Trophoblast cell (in vitro differentiated cells and primary cell): ENCODE data around the gene ZNF556.

Experiments
- DNase-seq, 2 donors: peaks; one replicate each; pipeline ENCODE4 v3.0.0-alpha.2; 2016
- H2AFZ ChIP-seq: 2 replicates; pipeline ENCODE4 v1.6.1; 2013; ENCODE audit warnings: low read length, moderate library complexity, mild to moderate bottlenecking; ENCODE audit not compliant: insufficient read depth, poor library complexity
- H2AK5ac ChIP-seq: 2 replicates; pipeline ENCODE4 v1.6.1; 2013; ENCODE audit warnings: mild to moderate bottlenecking, low read length
- H2BK120ac ChIP-seq: 2 replicates; pipeline ENCODE4 v1.6.1; 2013; ENCODE audit warnings: low read length, mild to moderate bottlenecking, moderate library complexity; ENCODE audit not compliant: insufficient read depth, poor library complexity
- H2BK12ac ChIP-seq: 2 replicates; pipeline ENCODE4 v1.6.1; 2013; ENCODE audit warnings: mild to moderate bottlenecking, low read length, moderate library complexity
- H2BK5ac ChIP-seq: 2 replicates; pipeline ENCODE4 v1.6.1; 2013; ENCODE audit warnings: low read length, low read depth, moderate library complexity, mild to moderate bottlenecking; ENCODE audit not compliant: poor library complexity
- H3K14ac ChIP-seq: 2 replicates; pipeline ENCODE4 v1.6.1; 2013; ENCODE audit warnings: mild to moderate bottlenecking, low read length
- H3K18ac ChIP-seq: 2 replicates; pipeline ENCODE4 v1.6.1; 2013; ENCODE audit warnings: mild to moderate bottlenecking, low read length
- H3K23ac ChIP-seq: 2 replicates; pipeline ENCODE4 v1.6.1; 2013; ENCODE audit warnings: low read length
- H3K27ac ChIP-seq: 2 replicates; pipeline ENCODE4 v1.5.1; 2013; ENCODE audit warnings: low read depth, mild to moderate bottlenecking, inconsistent platforms, low read length, moderate library complexity
- H3K27me3 ChIP-seq: 2 replicates; pipeline ENCODE4 v1.6.1; 2013; ENCODE audit warnings: inconsistent platforms, mild to moderate bottlenecking, low read length, moderate library complexity; ENCODE audit not compliant: insufficient read depth
- H3K36me3 ChIP-seq, 2 experiments: 1 replicate in 1 of 2; 2 replicates in 1 of 2; pipeline ENCODE4 v1.6.1; 2013; ENCODE audit warnings: low read length in 2 of 2, mild to moderate bottlenecking in 2 of 2, moderate library complexity in 1 of 2; ENCODE audit not compliant: insufficient read depth in 2 of 2, control insufficient read depth in 1 of 2
- H3K4ac ChIP-seq: 2 replicates; pipeline ENCODE4 v1.6.1; 2013; ENCODE audit warnings: low read depth, mild to moderate bottlenecking, low read length, moderate library complexity
- H3K4me1 ChIP-seq, 2 experiments: 1 replicate in 1 of 2; 2 replicates in 1 of 2; pipeline ENCODE4 v1.6.1; 2013; ENCODE audit warnings: low read length in 2 of 2, mild to moderate bottlenecking in 2 of 2, moderate library complexity in 1 of 2; ENCODE audit not compliant: insufficient read depth in 2 of 2, control insufficient read depth in 1 of 2
- H3K4me2 ChIP-seq: 2 replicates; pipeline ENCODE4 v1.6.1; 2013; ENCODE audit warnings: inconsistent platforms, mild to moderate bottlenecking, low read length, moderate library complexity
- H3K4me3 ChIP-seq: 2 replicates; pipeline ENCODE4 v1.5.1; 2013; ENCODE audit warnings: mild to moderate bottlenecking, low read depth, low read length, inconsistent platforms
- H3K79me1 ChIP-seq: one replicate; pipeline ENCODE4 v1.6.1; 2013; ENCODE audit warnings: low read length
- H3K79me2 ChIP-seq: 2 replicates; pipeline ENCODE4 v1.6.1; 2013; ENCODE audit warnings: low read length, mild to moderate bottlenecking; ENCODE audit not compliant: control insufficient read depth, insufficient read depth, poor library complexity
- H3K9ac ChIP-seq: 2 replicates; pipeline ENCODE4 v1.6.1; 2013; ENCODE audit warnings: mild to moderate bottlenecking, low read length
- H3K9me3 ChIP-seq: 2 replicates; pipeline ENCODE4 v1.6.1; 2013; ENCODE audit warnings: low read depth, mild to moderate bottlenecking, control low read depth, inconsistent platforms, low read length; ENCODE audit not compliant: insufficient read depth
- H4K12ac ChIP-seq: 2 replicates; pipeline ENCODE4 v1.6.1; 2013; ENCODE audit warnings: low read depth, mild to moderate bottlenecking, low read length, moderate library complexity
- H4K8ac ChIP-seq: 2 replicates; pipeline ENCODE4 v1.6.1; 2013; ENCODE audit warnings: low read depth, mild to moderate bottlenecking, low read length, moderate library complexity
- H4K91ac ChIP-seq: one replicate; pipeline ENCODE4 v1.6.1; 2013; ENCODE audit warnings: low read depth, mild to moderate bottlenecking, low read length, moderate library complexity
- WGBS: extraction: QIAGEN DNeasy Blood & Tissue Kit; methylation state at CpG from one replicate; pipeline ENCODE4 v1.1.7; 2013; ENCODE audit warnings: missing lambda C conversion rate; ENCODE audit not compliant: insufficient read length, insufficient coverage; ENCODE audit errors: extremely low coverage; 5-methylcytosine and 5-hydroxymethylcytosine counted together

The ZNF556 gene

DNA sequence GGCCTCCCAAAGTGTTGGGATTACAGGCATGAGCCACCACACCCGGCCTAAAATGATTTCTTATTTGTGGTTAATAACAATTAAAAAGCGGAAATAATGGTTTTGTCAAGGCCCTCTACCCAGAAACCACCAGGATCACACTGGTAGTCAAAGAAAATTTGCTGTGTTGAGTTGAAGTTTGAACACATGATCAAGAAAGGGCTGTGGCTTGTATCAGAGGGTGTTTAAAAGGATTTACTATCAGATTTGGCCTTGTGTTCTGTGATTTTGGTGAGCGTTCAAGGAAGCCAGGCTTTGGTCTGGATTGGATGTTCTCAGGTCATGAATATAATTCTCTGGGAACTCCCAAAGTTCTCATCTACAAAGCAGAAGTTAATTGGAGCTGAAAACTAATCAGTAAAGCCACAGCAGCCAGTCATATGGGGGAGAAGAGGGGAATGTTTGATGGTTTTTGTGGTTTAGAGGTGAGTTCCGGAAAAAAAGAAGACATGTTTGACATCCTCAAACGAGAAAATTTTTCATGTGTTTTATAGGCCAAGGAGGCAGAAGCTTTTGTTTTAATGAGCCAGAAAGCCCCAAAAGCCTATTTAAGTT lies 10.6 kb upstream of the ZNF556 start:
- H2BK12ac ChIP-seq, result no peak overlapping the region
- no peak overlapping the region for H4K91ac ChIP-seq
- WGBS, result no CpG with 5 or more reads among the region's 5 CpGs
- H2BK120ac ChIP-seq, result no peak overlapping the region
- no peak overlapping the region for H3K4ac ChIP-seq
- no peaks in the 10 kb centered on the region for H3K79me2 ChIP-seq
- DNase-seq, result no peak
- H3K27ac ChIP-seq, result no peak overlapping the region
- H3K36me3 ChIP-seq, result peaks cover 18 to 26% of the 10 kb centered on the region in 2 experiments
- H3K27me3 ChIP-seq, result no peaks in the 10 kb centered on the region
- no peak overlapping the region for H3K18ac ChIP-seq
- H4K12ac ChIP-seq, result no peak overlapping the region
- H3K14ac ChIP-seq, result no peak overlapping the region
- H2BK5ac ChIP-seq, result no peak overlapping the region
- no peaks in the 10 kb centered on the region for H3K79me1 ChIP-seq
- H3K9me3 ChIP-seq, result peaks cover 33% of the 10 kb centered on the region
- H2AK5ac ChIP-seq, result no peak overlapping the region
- H2AFZ ChIP-seq, result no peak overlapping the region
- H3K23ac ChIP-seq, result no peak overlapping the region
- H3K4me2 ChIP-seq, result no peak overlapping the region
- no peaks in the 10 kb centered on the region for H3K4me1 ChIP-seq
- H3K9ac ChIP-seq, result no peak overlapping the region
- H3K4me3 ChIP-seq, result no peak overlapping the region
- no peak overlapping the region for H4K8ac ChIP-seq

DNA sequence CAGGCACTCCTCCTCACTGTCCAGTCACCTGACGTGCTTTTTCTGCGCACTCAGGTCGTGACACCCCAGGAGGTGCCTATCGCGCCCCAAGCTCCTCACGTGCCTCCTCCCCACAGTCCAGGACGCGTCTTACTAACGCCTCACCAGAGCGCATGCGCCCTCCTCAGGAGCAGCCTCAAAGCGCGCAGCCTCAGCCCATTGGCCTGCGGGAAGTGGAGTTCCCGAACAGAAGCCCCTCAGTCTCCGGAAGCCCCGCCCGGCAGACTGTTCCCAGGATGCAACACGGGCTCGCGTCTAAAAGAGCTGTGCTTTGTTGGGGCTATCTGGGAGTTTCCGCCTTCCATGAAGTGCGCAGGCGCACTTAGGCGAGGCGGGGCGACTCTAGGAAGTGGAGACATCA lies 8.3 kb upstream of the ZNF556 start:
- Histone ChIP-seq H3K23ac (no peak overlapping the region), H3K27me3 (no peaks in the 10 kb centered on the region), H2AK5ac (no peak overlapping the region), H3K4me2 (no peak overlapping the region), H3K14ac (no peak overlapping the region), H3K27ac (no peak overlapping the region), H3K4ac (no peak overlapping the region), H3K9ac (no peak overlapping the region), H4K8ac (no peak overlapping the region), H3K18ac (no peak overlapping the region), H2BK12ac (no peak overlapping the region), H2BK5ac (no peak overlapping the region), H3K4me3 (no peak overlapping the region), H3K79me2 (no peaks in the 10 kb centered on the region), H4K12ac (no peak overlapping the region), H3K4me1 (no peaks in the 10 kb centered on the region), H2BK120ac (no peak overlapping the region), H3K79me1 (no peaks in the 10 kb centered on the region), H3K36me3 (peaks cover 4 to 9% of the 10 kb centered on the region in 2 experiments), H3K9me3 (peaks cover 28% of the 10 kb centered on the region), H4K91ac (no peak overlapping the region), H2AFZ (no peak overlapping the region)
- no peak for DNase-seq
- no CpG with 5 or more reads among the region's 27 CpGs for WGBS

DNA sequence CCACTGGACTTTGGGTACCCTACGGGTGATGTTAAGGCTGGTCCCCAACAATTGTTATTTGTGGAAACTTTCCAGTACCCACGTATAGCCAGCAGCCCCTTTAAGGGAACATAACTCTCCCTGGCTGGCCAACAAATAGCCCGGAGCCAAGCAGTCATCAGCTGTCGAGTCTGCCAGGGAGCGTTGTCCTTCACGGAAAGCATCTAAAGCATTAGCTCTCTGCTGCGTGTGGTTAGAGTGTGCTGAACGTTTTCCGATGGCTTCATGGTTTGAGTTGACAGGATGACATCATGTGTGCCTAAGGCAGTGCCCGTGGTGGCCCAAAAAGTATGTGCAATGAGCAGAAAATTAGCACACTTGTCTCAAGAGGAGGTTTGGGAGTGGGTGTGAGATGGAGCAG lies 3.3 kb upstream of the ZNF556 start:
- Histone ChIP-seq H2BK5ac (no peak overlapping the region), H3K27me3 (no peaks in the 10 kb centered on the region), H3K9ac (no peak overlapping the region), H2AFZ (no peak overlapping the region), H3K23ac (no peak overlapping the region), H3K4ac (no peak overlapping the region), H4K12ac (no peak overlapping the region), H3K36me3 (no peaks in the 10 kb centered on the region), H4K8ac (no peak overlapping the region), H3K9me3 (peaks cover 32% of the 10 kb centered on the region), H3K4me1 (no peaks in the 10 kb centered on the region), H3K79me1 (no peaks in the 10 kb centered on the region), H3K18ac (no peak overlapping the region), H2BK12ac (no peak overlapping the region), H3K14ac (no peak overlapping the region), H3K27ac (no peak overlapping the region), H4K91ac (no peak overlapping the region), H3K4me2 (no peak overlapping the region), H2BK120ac (no peak overlapping the region), H3K4me3 (no peak overlapping the region), H3K79me2 (no peaks in the 10 kb centered on the region), H2AK5ac (no peak overlapping the region)
- no CpG with 5 or more reads among the region's 10 CpGs for WGBS
- peak in 1 of 2 donors; percentile 42 for DNase-seq

DNA sequence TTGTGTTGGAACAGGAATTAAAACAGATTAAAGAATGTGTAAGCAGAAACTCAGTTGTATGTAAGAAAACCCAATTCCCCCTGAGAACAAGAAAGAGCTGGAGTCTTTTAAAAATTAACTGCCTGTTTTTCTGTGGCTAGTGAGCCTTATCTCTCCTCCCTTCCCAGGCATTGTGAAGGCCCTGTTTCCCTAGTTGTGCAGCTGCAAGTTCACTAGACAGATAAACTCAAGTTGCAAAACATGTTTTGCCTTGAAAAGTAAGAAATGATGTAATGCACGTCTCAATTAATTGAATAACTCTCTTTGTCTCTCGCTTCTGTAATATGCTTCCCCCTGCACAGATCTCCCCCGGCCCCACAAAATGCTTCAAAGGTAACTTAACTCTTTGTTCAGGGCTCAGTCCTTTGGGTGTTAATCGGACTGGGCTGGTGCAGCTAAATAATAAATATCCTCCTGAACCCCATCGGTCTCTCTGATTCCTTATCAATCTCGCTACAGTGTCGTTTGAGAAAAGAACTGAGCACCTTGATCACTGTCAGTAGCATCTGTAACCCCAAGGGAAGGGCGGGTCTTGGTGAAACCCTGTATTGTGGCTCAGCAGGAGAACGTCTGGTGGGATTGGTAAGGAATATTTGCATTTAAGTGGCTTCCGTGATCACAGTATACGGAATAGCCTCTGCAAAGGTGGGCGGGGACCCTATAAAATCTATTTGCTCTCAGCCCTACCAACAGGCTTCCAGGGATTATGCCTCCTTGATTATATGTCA lies 1.6 kb upstream of the ZNF556 start:
- Histone ChIP-seq H3K14ac (no peak overlapping the region), H2BK12ac (no peak overlapping the region), H2AFZ (no peak overlapping the region), H2AK5ac (no peak overlapping the region), H4K12ac (no peak overlapping the region), H3K23ac (no peak overlapping the region), H3K4me2 (no peak overlapping the region), H3K27ac (no peak overlapping the region), H3K79me1 (no peaks in the 10 kb centered on the region), H3K27me3 (no peaks in the 10 kb centered on the region), H3K4me1 (no peaks in the 10 kb centered on the region), H3K18ac (no peak overlapping the region), H3K36me3 (no peaks in the 10 kb centered on the region), H4K91ac (no peak overlapping the region), H2BK5ac (no peak overlapping the region), H3K4ac (no peak overlapping the region), H3K4me3 (no peak overlapping the region), H3K79me2 (no peaks in the 10 kb centered on the region), H4K8ac (no peak overlapping the region), H3K9me3 (peaks cover 25% of the 10 kb centered on the region), H3K9ac (no peak overlapping the region), H2BK120ac (no peak overlapping the region)
- DNase-seq, result peak in 1 of 2 donors; percentile 47
- WGBS, result no CpG with 5 or more reads among the region's 12 CpGs
